ENCODE measurements around the gene PRKAG2.
"Not testable (repeated sequence)": the region's sequence is repeated elsewhere in the genome, so short reads cannot be mapped to it uniquely, and the experiment has no call there.

Gene PRKAG2

GRCh38 chr7:151880688-151881087 lies 3.8 kb upstream of the PRKAG2 start:
- no peak overlapping the region for H3K27ac ChIP-seq
- no peaks in the 10 kb centered on the region for H3K9me3 ChIP-seq
- no peak for TF ChIP-seq CTCF (IDR thresholded peaks at IDR 0.05)
- H3K27me3 ChIP-seq: peaks cover 53% of the 10 kb centered on the region
- H3K4me1 ChIP-seq (ENCODE audit: control insufficient read depth in 1 of 2, insufficient read depth in 1 of 2, low read depth in 1 of 2, low read length in 1 of 2): peaks cover 13 to 21% of the 10 kb centered on the region in 2 experiments
- no peak overlapping the region for H3K4me3 ChIP-seq (ENCODE audit: low read depth in 1 of 2, low read length in 1 of 2)
- H3K36me3 ChIP-seq: no peaks in the 10 kb centered on the region

- Histone ChIP-seq H3K4me3 (ENCODE audit: low read depth in 1 of 2, low read length in 1 of 2) (peak overlapping the region in 1 of 2 experiments; percentile 86), H3K36me3 (no peaks in the 10 kb centered on the region), H3K27ac (no peak overlapping the region), H3K9me3 (no peaks in the 10 kb centered on the region), H3K4me1 (ENCODE audit: control insufficient read depth in 1 of 2, insufficient read depth in 1 of 2, low read depth in 1 of 2, low read length in 1 of 2) (peaks cover 21 to 29% of the 10 kb centered on the region in 2 experiments), H3K27me3 (peaks cover 62% of the 10 kb centered on the region)
- TF ChIP-seq CTCF (IDR thresholded peaks at IDR 0.05): no peak
Measured at GRCh38 chr7:151877911-151878835, 1.3 kb upstream of the PRKAG2 start.

- H3K9me3 ChIP-seq: no peaks in the 10 kb centered on the region
- peak overlapping the region; percentile 55 for H3K27ac ChIP-seq
- no peaks in the 10 kb centered on the region for H3K36me3 ChIP-seq
- peaks cover 21 to 29% of the 10 kb centered on the region in 2 experiments for H3K4me1 ChIP-seq (ENCODE audit: control insufficient read depth in 1 of 2, insufficient read depth in 1 of 2, low read depth in 1 of 2, low read length in 1 of 2)
- TF ChIP-seq CTCF (IDR thresholded peaks at IDR 0.05): no peak
- peaks cover 55% of the 10 kb centered on the region for H3K27me3 ChIP-seq
- H3K4me3 ChIP-seq (ENCODE audit: low read depth in 1 of 2, low read length in 1 of 2): peak overlapping the region; percentile 59 to 86
Measured at GRCh38 chr7:151875942-151876898, 695 bp downstream of the PRKAG2 start.

- Histone ChIP-seq H3K27me3 (peaks cover 52% of the 10 kb centered on the region), H3K4me1 (ENCODE audit: control insufficient read depth in 1 of 2, insufficient read depth in 1 of 2, low read depth in 1 of 2, low read length in 1 of 2) (peaks cover 21 to 29% of the 10 kb centered on the region in 2 experiments)
- H3K4me3 ChIP-seq (ENCODE audit: low read depth in 1 of 2, low read length in 1 of 2); H3K27ac ChIP-seq; H3K36me3 ChIP-seq; H3K9me3 ChIP-seq: not testable (repeated sequence)
Measured at GRCh38 chr7:151874479-151874878, 2.4 kb downstream of the PRKAG2 start.

GRCh38 chr7:151873402-151873965 lies 3.4 kb downstream of the PRKAG2 start:
- Histone ChIP-seq H3K27ac (no peak overlapping the region), H3K4me3 (ENCODE audit: low read depth in 1 of 2, low read length in 1 of 2) (no peak overlapping the region), H3K9me3 (no peaks in the 10 kb centered on the region), H3K36me3 (no peaks in the 10 kb centered on the region), H3K27me3 (peaks cover 42% of the 10 kb centered on the region), H3K4me1 (ENCODE audit: control insufficient read depth in 1 of 2, insufficient read depth in 1 of 2, low read depth in 1 of 2, low read length in 1 of 2) (peaks cover 21 to 29% of the 10 kb centered on the region in 2 experiments)
- TF ChIP-seq CTCF (IDR thresholded peaks at IDR 0.05): no peak

Data from neutrophil (primary cell).